ENCODE data around the gene ZCCHC7.

DNA sequence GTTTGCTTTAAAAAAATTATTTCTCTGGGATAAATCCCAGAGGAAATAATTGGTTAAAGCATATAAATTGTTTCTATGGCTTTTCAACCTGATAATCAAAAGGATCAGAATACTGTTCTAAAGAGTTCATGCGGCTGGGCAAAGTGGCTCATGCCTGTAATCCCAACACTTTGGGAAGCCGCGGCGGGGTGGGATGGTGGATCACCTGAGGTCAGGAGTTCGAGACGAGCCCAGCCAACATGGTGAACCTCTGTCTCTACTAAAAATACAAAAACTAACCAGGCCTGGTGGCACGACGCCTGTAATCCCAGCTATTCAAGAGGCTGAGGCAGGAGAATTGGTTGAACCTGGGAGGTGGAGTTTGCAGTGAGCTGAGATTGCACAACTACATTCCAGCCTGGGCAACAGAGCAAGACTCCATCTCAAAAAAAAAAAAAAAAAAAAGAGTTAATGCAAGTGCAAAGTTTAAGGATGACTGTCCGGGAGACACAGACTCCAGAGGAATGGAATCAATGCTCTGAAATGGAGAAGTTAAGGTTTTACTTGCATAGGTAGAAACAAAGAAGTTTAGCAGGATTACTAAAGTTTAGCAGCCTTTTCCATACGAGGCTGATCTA is 285.5 kb downstream of the ZCCHC7 start:
- TF ChIP-seq, protein P1, sequence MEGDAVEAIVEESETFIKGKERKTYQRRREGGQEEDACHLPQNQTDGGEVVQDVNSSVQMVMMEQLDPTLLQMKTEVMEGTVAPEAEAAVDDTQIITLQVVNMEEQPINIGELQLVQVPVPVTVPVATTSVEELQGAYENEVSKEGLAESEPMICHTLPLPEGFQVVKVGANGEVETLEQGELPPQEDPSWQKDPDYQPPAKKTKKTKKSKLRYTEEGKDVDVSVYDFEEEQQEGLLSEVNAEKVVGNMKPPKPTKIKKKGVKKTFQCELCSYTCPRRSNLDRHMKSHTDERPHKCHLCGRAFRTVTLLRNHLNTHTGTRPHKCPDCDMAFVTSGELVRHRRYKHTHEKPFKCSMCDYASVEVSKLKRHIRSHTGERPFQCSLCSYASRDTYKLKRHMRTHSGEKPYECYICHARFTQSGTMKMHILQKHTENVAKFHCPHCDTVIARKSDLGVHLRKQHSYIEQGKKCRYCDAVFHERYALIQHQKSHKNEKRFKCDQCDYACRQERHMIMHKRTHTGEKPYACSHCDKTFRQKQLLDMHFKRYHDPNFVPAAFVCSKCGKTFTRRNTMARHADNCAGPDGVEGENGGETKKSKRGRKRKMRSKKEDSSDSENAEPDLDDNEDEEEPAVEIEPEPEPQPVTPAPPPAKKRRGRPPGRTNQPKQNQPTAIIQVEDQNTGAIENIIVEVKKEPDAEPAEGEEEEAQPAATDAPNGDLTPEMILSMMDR (conservative IDR thresholded peaks at IDR 0.05; ENCODE audit: low read length): no peak
- TF ChIP-seq EZH2phosphoT487 (IDR thresholded peaks at IDR 0.05; ENCODE audit: borderline replicate concordance): no peak

Data from Loucy (cell line).